Measurements from ENCODE around the gene ZNF625.
"Not testable (repeated sequence)": the region's sequence is repeated elsewhere in the genome, so short reads cannot be mapped to it uniquely, and the experiment has no call there.

The ZNF625 gene

DNA sequence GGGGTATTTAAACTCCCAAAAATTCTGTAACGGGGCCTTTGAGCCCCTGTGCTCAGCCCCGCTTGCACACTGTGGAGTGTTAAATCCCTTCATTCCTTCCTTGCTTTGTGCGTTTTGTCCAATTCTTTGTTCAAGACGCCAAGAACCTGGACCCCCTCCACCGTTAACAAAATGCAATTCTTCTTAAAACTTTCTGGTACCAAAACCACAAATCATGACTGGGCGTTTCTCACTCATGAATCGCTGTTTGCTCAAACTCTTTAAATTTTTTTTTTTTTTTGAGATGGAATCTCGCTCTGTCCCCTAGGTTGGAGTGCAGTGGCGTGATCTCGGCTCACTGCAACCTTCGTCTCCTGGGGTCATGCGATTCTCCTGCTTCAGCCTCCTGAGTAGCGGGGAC lies 17.3 kb downstream of the ZNF625 start:
- in situ Hi-C loops (cut with MboI; ENCODE audit: low sequenced_read_pairs): no loop called here

GRCh38 chr19:12137221-12137940 lies 19.2 kb downstream of the ZNF625 start:
- in situ Hi-C loops (cut with MboI; ENCODE audit: low sequenced_read_pairs): no loop called here

DNA sequence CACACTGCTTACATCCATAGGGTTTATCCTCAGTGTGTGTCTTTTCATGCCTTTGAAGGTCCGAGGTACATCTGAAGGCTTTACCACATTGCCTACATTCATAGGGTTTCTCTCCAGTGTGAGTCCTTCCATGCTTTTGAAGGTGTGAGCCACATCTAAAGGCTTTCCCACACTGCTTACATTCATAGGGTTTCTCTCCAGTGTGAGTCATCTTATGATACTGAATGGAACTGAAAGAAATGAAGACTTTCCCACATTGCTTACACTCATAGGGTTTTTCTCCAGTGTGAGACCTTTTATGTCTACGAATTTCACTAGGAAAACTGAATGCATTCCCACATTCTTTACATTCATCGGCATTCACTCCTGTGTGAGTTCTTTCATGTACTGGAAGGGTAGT lies 23.5 kb downstream of the ZNF625 start:
- in situ Hi-C loops (cut with MboI; ENCODE audit: low sequenced_read_pairs): no loop called here

DNA sequence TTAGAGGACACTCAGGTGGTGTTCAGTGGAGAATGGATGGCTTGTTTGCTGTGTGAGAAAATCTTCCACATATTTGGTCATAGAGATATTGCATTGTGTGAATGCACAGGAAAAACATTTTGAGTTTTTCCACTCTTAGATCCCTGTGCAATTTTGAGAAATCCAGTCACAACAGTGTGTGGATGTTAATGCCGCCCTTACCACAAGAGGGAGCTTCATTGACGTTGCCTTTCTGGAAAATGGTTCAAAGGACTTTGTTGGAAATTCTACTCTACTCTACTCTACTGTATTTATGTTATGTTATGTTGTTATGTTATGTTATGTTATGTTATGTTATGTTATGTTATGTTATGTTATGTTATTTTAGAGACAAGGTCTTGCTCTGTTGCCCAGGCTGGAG lies 29.8 kb downstream of the ZNF625 start:
- in situ Hi-C loops (cut with MboI; ENCODE audit: low sequenced_read_pairs): no loop called here

DNA sequence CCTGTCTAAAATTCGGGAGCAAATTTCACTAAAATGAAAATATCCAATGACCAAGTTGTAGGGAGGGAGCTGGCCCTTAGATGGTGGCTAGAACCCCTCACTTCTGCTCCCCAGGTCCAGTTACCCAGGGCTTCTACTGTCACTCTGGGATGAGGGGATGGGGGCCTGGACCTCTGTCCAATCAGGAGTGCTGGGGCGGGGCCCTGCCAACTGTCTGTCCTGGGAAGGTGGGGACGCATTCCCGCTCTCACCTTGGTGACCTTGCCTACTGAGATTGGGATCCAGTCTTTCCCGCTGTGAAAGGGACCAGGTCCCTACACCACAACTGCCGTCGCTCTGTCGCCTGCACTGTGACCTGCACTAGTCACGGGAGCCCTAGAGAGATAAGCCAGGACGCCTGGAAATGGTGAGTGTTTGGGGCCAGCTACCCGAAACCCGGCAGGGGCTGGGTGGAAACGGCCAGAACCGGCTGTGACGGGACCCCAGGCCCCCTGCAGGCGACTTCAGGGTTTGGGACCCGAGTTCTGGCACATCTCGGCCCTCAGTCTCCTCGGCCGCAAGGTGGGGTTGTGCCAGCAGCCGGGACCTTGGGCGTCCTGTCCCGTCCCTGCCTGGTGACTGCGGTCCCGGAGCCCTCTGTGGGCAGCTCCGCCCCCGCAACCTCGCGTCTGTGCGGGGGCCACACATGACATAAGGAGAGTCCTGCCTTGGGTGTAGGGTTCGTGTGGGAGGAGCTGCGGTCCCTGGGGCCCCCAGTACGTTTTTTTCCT lies 39.1 kb downstream of the ZNF625 start:
- in situ Hi-C loops (cut with MboI; ENCODE audit: low sequenced_read_pairs): no loop called here

GRCh38 chr19:12113121-12113520 lies 43.4 kb downstream of the ZNF625 start:
- in situ Hi-C loops (cut with MboI; ENCODE audit: low sequenced_read_pairs): no loop called here

DNA sequence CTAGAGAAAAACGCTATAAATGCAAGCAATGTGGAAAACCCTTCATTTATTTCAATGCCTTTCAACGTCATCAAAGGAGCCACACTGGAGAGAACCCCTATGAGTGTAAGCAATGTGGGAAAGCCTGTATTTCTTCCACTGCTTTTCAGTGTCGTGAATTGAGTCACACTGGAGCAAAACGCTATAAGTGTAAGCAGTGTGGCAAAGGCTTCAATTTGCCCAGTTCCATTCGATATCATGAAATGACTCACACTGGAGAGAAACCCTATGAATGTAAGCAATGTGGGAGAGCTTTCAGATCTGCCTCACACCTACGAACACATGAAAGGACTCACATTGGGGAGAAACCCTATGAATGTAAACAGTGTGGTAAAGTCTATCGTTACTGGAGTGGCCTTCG lies 43.8 kb downstream of the ZNF625 start:
- in situ Hi-C loops (cut with MboI; ENCODE audit: low sequenced_read_pairs): no loop called here

DNA sequence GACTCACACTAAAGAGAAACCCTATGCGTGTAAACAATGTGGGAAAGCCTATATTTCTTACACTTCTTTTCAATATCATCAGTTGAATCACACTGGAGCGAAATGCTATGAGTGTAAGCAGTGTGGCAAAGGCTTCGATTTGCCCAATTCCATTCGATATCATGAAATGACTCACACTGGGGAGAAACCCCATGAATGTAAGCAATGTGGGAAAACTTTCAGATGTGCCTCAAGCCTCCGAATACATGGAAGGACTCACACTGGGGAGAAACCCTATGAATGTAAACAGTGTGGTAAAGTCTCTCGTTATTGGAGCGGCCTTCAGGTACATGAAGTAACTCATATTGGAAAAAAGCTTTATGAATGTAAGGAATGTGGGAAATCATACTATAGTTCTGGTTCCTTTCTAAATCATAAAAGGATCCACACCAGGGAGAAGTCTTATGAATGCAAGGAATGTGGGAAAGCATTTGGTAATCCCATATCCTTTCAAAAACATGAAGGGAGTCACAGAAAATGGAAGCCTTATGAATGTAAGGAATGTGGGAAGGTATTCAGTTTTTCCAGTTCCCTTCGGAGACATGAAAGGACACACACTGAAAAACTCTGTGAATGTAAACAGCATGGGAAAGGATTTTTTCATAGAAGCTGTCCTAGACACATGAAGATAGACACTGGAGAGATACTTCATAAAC lies 44.4 kb downstream of the ZNF625 start:
- in situ Hi-C loops (cut with MboI; ENCODE audit: low sequenced_read_pairs): no loop called here

- in situ Hi-C loops (cut with MboI; ENCODE audit: low sequenced_read_pairs): no loop called here
These were observed 45.4 kb downstream of the ZNF625 start for GRCh38 chr19:12111176-12111575.

DNA sequence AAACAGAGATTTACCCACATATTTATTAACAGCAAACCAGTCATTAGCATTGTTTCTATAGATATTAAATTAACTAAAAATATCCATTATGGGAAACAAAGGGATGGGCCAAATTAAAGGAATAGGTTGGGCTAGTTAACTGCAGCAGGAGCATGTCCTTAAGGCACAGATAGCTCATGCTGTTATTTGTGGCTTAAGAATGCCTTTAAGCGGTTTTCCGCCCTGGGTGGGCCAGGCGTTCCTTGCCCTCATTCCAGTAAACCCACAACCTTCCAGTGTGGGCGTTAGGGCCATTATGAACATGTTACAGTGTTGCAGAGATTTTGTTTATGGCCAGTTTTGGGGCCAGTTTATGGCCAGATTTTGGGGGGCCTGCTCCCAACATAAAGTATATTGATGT lies 52.6 kb downstream of the ZNF625 start:
- in situ Hi-C loops (cut with MboI; ENCODE audit: low sequenced_read_pairs): not testable (repeated sequence)

DNA sequence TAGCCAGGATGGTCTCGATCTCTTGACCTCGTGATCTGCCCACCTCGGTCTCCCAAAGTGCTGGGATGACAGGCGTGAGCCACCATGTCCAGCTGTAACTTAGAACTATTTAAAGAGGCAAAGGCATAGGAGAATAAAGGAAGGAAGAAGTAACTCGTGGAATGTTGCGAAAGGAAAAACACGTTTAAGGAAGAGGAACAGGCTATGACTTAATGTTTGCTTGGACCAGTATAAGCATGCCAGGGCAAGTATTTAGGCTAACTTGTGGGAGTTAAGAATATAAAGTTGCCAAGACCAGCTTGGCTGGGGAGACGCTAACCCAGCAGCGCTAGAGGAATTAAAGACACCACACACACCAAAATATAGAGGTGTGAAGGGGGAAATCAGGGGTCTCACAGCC lies 58.5 kb downstream of the ZNF625 start:
- in situ Hi-C loops (cut with MboI; ENCODE audit: low sequenced_read_pairs): no loop called here

DNA sequence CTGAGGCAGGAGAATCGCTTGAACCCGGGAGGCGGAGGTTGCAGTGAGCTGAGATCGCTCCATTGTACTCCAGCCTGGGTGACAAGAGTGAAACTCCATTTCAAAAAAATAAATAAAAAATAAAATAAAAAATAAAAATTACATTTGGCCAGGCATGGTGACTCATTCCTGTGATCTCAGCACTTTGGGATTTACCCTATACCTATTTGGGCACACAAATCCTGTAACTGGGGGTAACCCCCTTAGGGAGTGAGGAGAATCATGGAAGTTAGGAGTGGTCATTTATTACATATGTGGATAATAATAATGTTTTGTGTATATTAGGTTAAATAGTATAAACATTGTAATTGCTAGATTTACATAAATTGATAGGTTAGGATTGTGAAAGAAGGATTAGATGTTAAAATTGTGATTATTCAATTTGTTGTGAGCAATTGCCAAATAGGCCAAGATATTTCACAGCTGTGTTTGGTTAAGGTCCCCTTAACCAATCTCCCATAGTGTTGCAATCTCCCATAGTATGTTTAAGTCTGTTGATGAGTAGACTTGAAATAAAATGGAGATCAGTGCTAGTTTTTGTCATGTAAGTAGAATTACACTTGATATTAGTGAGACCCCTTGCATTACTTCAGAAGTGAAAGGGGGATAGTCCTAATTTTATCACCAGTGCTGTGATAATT lies 61.3 kb downstream of the ZNF625 start:
- in situ Hi-C loops (cut with MboI; ENCODE audit: low sequenced_read_pairs): no loop called here

All from HL-60/S4 treated with phorbol 12-myristate 13-acetate at 8.2 ng/mL for 4 days and 3 days (cell line).